Fibroblast of peridontal ligament (primary cell): ENCODE measurements around the gene AP2A2.
"Not testable (repeated sequence)": the region's sequence is repeated elsewhere in the genome, so short reads cannot be mapped to it uniquely, and the experiment has no call there.

Experiments used
- DNase-seq: peaks from one replicate; pipeline ENCODE4 v3.0.0-alpha.2; 2010; ENCODE audit errors: extremely low read depth

The AP2A2 gene

DNA sequence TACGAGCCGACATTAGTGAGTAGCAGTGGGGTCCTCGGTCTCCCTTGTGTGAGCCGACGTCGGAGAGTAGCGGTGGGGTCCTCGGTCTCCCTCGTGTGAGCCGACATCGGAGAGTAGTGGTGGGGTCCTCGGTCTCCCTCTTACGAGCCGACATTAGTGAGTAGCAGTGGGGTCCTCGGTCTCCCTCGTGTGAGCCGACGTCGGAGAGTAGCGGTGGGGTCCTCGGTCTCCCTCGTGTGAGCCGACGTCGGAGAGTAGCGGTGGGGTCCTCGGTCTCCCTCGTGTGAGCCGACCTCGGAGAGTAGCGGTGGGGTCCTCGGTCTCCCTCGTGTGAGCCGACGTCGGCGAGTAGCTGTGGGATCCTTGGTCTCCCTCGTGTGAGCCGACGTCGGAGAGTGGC is 49.7 kb downstream of the AP2A2 start:
- not testable (repeated sequence) for DNase-seq

DNA sequence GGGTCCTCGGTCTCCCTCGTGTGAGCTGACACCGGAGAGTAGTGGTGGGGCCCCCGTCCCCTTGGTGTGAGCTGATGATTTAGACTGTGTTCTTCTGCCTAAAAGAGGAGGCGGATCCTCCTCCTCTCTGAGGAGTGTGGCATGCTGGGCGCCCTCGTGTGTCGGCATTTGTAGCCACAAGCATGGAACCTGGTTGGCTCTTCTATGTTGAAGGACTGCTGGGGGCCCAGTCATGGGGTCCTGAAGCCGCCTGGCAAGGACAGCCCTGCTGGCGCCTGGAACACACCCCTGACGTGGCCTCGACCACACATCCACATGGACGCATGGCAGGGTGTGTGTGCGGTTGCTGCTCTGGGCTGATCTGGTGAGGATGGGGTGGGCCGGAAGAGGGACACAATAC is 50.2 kb downstream of the AP2A2 start:
- DNase-seq, result peak; percentile 35

DNA sequence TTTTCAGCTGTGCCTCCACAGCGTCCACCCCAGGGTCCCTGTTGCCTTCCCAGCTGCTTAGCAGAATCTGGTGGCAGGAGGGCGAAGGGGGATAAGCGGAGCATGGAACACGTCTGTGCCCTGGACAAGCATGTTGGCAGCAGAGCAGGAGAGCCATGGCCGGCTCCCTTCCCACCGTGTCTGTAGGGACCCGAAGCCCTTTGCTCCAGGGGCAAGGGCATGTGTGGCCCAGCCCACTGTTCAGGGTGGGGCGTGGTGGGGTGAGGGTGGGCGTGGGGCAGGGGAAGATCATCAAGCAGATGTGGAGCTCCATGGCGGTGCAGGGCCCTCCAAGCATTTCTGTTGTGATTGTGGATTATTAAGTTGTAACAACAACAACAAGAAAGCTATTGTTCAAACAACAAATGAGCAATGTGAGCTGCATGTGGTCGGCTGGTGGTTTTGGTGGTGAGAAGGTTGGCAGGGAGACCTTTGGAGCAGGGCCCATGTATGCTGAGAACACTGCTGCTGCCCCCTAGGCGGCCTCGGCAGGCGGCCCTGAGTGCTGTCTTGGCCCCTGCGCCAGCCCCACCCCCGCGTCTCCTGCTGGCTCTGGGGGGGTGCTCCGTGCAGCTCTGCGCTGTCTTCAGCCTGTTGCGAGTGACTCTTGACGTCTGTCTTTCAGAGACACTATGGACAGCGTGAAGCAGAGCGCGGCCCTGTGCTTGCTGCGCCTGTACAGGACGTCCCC is 50.9 kb downstream of the AP2A2 start:
- DNase-seq, result peak; percentile 63

DNA sequence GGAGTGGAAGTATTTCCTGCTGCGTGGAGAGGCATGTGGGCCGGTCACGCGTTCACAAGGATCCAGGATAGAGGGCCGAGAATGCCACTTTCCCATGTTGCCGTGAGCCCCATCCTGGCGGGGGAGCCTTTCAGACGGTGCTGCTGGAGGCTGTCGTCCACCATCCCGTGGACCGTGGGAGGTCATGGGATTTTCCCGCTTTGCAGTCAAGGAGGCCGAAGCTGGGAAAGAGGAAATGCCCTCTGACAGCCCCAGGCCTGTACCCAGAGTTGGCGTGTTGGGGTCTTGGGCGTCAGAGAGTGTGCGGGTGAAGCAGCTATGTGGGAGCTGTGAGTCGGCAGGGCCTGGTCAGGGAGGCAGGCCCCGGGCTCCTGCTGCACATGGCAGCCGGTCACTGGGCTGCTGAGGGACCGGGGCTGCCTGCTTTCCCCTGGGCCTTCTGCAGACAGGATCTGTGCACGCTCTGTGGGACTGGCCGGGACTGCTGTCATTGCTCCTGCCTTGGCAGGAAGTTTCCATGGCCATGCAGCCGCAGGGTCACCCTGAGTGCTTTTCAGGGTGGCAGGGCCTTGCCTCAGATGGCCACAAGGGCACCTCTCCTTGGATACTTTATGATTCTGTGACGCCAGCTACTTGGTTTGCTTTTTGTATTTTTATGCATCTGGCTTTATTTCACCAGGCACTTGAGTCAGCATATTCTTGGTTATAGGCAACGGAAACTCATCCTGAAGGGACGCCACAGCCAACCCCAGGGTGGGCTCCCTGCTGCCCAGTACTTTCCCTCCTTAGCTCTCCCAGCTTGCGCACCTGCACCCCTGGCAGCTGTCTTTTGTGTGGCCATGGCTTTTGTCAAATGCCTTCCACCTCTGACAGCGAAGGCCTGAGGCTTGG is 52.4 kb downstream of the AP2A2 start:
- DNase-seq, result no peak

DNA sequence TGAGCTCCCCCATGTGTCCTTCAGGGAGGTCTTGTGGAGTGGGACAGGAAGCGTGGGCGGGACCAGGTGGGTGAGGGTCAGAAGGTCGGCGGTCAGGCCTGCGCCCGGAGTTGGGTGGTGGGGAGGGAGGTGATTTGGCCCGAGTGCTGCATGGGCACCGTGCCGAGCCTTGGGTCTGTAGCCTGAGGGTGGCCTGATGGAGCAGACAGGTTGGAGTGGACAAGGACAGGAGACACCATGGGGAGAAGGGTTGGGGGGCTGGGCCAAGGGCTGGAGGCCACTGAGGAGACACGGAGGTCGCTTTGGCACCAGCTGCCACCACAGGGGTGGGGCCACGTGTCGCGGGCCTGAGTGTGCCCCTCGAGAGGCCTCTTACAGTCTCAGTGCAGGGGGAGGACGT is 53.1 kb downstream of the AP2A2 start:
- no peak for DNase-seq

DNA sequence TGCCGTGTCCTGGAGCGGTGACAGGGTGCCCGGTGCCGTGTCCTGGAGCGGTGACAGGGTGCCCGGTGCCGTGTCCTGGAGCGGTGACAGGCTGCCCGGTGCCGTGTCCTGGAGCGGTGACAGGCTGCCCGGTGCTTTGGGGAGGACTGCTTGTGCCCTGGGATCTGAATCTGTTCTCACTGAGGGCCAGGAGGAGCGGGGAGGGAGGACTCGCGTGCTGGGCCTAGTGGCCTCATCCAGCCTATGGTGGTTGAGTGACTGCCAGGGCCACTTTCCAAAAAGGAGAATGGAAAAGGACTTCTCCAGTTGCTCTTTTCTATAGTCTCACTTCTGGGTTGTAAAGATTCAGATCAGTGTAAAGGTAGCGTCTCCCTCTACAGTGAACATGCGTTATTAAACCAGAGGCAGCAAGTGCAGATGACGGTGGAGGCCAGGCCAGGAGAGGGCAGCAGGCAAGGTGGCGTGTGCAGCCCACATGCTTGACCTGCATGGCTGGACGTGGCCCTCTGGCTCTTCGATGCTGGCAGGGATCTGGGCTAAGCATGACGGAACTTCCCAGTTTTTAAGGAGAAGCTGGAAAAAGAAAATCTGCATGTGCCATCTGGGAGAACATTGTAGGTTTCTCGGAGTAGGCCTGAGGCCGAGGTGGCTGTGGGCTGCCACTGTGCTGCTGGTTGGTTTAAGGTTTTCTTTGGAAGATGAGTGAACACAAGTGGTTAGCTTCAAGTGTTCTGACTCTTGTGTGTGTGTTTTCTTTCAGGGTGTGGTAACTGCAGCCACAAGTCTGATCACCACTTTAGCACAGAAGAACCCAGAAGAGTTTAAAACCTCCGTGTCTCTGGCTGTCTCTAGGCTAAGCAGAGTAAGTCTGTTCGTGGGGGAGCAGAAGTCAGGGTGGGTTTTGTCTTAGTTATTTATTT is 55.0 kb downstream of the AP2A2 start:
- peak; percentile 38 for DNase-seq

DNA sequence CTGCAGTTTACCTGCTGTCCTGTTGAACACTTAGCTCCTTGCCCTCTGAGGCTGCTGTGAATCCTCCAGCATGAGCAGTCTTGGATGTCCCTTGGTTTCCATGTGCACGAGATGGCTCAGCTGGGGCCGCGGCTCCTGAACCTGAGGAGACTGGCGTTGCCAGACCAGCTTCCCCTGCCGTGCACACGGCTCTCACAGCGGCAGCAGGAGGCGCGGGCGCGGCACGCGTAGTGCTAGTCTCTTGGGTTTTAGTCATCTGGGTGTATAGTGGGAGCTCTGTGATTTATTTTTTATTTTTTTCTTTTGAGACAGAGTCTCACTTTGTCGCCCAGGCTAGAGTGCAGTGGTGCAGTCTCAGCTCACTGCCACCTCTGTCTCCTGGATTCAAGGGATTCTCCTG is 56.1 kb downstream of the AP2A2 start:
- no peak for DNase-seq

DNA sequence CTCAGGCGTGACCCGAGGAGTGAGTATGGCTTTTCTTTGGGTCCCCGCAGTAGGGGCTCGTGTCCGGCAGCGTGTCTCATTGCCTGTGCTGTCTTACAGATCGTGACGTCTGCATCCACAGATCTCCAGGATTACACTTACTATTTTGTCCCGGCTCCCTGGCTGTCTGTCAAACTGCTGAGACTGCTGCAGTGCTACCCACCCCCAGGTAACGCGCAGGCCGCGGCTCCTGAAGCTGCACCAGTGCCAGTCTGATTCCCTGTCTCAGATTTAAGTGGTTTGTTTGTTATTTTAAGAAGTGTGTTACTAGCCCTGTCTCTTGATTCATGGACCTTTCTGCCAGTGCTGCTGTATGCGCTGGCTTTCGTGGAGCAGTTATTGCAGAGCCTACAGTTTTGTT is 58.9 kb downstream of the AP2A2 start:
- no peak for DNase-seq

DNA sequence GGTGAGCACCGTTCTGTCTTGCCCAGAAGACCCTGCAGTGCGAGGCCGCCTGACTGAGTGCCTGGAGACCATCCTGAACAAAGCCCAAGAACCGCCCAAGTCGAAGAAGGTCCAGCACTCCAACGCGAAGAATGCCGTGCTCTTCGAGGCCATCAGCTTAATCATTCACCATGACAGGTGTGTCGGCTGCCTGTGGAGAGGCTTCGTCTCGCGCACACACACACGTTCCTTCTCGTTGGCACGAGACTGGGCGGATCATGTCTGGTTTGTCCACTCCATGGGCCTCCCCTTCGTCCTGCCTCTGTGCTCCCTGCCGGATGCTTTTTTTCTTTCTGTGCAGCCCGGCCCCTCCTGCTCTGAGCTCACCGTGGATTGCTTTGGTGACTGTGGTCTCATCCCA is 59.7 kb downstream of the AP2A2 start:
- no peak for DNase-seq

DNA sequence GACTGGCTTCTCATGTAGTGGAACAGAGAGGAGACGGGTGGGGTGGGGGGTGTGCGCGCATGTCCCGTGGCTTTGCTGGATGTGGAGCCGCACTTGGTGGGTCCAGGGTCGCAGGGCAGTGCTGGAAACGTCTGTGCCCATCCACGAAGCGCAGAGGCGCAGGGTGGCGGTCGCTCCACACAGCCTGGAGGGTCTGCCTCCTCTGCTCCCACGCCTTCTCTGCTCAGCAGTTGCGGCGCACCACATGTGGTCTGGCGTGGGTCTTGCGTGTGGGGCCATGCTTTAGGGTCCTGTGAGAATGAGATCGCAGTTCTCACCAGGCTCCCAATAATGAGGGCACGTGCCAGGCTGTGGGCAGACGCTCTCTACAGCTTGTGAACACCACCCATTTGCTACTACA is 60.2 kb downstream of the AP2A2 start:
- no peak for DNase-seq

DNA sequence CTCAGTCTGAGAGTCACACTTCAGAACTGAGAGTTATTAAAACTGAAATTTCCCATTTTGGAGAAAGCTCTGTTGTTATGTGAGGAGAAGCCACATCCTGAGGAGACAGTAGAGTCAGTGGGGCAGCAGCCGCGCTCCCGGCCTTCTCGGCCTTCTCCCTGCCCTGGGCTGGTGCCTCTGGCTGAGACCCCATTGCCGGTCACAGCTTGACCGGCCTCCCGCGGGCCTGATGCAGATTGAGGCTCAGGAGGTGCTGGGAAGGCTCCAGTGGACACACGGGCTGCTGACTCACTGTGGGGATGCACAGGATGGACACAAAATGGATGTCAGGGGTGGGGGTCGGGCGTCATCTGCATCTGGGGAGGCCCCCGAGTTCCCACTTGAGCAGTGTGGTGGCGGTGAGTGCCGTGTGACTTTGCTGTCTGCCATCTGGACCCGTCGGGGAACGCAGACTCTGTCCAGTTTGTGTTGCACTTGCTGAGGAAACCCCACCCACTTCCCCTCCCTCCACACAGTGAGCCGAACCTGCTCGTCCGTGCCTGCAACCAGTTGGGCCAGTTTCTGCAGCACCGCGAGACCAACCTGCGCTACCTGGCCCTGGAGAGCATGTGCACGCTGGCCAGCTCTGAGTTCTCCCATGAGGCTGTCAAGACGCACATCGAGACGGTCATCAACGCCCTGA is 60.7 kb downstream of the AP2A2 start:
- DNase-seq, result no peak

DNA sequence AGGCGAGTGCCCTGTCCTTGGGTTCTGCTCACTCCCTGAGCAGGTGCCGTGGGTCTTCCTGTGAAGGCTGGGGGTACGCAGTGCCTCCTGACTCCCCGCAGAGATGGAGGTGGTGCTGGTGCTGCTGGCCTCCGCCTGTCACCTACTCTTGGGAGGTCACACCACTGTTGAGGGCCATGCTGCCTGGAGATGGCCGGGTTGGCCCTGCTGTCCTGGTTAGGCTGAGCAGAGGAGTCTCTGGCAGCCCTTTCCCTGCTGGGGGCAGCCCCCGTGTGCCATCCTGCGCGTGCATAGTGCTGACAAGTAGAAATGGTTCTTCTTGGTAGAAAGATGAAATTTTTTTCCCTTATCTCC is 61.3 kb downstream of the AP2A2 start:
- no peak for DNase-seq

DNA sequence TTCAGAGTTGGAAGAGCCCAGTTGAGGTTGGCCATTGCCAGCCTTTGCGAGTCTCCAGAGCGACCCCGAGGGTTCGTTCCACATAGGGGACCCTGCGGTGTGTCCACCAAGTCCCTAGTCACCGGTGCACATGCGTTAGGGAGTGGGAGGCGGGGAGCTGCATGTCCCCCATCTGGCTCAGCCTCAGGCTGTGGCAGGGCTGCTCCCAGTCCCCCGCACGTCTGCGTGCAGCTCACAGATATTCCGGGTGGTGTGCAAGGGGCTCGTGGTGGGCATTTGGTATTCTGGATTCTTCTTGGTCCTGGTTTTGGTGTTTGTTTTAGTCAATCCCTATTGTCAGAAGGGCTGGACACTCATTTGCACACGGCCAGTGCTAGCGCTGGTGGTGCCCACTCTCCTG is 62.0 kb downstream of the AP2A2 start:
- no peak for DNase-seq

DNA sequence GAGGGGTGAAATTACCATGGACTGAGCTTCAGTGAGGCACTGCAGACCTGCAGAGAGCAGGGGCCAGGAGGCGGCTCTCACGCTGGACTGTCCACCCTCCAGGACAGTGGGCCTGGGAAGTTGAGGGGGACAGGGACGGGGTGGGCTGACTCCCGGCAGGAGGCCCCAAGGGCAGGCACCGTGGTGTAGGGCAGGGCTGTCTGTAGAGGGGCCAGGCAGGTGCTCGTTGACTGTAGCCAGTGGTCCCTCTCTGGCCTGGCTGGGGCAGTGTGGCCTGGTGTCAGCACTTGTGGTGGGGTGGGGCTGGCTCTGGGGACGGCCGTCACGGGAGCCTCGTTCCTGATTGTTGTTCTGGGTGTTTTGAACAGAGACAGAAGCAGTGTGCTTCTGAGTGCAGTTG is 64.4 kb downstream of the AP2A2 start:
- DNase-seq, result no peak

DNA sequence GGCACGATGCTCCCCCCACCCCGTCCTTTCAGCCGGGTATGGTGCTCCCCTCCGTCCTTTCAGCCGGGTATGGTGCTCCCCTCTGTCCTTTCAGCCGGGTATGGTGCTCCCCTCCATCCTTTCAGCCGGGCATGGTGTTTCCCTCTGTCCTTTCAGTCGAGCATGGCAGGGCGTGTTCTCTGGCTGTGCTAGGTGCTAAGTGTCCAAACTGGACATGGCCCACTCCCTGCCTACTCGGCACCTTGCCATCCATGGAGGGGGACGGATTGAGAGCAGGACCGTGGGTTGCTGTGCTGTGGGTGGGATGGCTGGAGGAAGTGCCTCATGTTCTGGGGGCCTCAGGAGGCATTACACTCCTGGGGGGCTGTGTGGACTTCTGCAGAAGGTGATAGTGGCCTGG is 65.4 kb downstream of the AP2A2 start:
- DNase-seq, result no peak

DNA sequence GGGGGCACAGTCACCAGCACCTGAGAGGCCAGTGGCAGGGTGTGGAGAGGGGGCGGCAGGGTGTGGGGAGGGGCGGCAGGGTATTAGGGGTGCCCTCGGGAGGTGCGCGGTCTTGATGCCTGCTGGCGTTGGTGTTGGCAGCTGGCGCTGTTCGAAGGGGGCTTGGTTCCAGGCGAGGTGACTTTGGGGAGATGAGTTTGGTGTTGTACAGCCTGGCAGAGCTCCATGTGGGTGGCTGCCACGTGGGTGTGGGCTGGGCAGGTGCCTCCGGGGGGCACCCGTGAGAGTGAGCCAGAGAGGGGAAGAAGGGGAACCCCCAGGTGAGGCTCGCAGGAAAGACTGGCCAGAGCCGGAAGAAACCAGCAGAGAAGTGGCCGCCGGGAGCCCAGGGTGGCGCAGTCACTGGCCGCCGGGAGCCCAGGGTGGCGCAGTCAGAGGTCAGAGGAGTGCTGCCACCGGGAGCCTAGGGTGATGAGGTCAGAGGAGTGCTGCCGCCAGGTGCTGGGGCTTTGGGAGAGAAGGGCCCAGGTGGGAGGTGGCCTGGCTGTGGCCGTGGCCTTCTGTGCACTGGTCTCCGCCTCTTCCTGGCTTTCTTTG is 66.1 kb downstream of the AP2A2 start:
- no peak for DNase-seq

DNA sequence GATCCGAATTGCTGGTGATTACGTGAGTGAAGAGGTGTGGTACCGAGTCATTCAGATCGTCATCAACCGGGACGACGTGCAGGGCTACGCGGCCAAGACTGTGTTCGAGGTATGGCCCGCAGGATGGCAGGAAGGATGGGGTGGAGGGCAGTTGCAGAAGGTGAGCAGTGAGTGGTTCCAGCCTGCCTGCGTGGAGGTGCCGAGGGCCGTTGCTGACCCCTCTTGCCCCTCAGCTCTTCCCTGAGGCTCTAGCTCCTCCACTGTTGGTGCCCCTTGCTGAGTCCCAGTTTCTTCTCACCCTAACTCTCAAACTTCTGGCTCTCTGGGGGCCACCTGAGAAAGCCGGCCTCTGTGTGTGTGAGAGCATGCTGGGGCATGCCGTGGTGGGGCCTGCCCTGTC is 66.9 kb downstream of the AP2A2 start:
- no peak for DNase-seq

DNA sequence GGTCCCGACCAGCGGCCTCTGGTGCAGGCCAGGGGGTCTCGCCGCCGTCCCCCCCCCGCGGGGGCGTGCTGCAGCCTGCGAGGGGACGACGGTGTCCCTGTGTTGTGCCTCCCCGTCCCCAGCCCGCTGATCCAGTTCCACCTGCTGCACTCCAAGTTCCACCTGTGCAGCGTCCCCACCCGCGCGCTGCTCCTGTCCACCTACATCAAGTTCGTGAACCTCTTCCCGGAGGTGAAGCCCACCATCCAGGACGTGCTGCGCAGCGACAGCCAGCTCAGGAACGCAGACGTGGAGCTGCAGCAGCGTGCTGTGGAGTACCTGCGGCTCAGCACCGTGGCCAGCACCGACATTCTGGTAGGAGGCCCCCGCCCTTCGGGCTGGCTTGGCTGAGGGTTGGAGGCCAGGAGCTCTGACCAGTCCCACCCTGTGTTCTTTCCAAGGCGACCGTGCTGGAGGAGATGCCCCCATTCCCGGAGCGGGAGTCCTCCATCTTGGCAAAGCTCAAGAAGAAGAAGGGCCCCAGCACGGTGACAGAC is 68.0 kb downstream of the AP2A2 start:
- DNase-seq, result no peak

DNA sequence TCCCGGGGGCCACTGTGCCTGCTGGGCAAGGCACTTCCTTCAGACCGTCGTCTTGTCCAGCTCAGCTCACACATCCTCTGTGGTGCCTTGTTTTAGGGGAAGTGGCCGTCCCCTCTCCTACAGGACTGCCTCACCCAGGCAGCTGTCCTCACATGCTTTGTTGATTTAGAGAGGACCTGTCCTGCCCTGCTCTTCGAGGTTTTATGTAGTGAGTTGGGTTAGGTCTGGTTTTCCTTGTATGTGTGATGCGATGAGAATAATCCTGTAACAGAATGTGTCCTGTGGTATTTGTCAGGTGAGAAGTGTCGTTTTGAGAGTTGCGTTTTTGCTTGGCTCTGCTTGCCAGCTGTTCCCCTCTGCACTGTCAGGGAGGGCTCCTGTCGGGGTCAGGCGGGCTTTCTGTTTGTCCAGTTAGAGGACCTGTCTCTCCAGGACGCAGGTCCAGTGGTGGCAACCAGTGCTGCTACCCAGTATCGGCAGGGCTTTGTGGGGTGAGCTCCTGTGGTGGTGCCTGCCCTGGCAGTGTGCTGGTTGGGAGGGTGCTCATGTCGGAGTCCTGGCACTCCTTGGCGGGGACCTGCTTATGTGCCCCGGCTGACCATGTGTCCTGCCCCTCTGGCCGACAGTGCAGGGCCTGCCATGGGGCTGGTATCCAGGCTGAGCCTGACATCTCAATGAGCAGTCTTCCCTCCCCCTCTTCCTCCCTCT is 69.5 kb downstream of the AP2A2 start:
- DNase-seq, result no peak

DNA sequence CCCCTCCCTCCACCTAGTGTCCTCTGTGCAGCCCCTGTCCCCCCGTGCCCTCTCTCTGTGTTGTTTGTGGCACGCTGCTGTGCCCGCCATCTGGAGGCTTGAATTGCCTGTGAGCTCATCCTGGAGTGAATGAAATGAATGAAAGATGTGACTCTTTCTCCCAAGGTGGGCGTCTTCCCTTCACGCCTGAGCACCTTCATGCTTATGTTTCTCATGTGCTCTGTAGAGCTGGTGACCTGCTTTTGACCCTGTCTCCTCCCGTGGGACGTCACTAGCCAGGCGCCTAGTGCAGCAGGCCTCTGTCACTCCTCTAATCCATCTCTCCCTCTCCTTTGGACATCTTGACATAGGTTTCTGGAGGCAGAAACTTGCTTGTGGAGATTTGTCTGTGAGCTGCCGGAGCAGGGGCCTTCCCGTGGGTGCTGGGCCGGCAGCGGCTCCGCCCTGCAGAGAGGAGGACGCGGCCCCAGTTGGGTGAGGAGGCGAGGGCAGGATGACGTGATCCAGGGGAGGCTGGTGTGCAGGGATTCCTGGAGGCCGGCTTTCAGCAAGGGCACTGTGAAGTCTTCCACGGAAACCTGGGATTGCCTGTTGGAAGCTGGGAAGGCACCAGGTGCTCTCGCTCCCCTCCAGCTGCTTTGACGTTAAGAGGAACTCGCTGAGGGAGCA is 70.2 kb downstream of the AP2A2 start:
- DNase-seq, result peak; percentile 1
